Rectal smooth muscle tissue (tissue), 1 donor: Measurements from ENCODE around the gene WWOX.

ENCODE experiments used
- H3K27ac ChIP-seq: one replicate; pipeline ENCODE4 v1.7.0; 2013; ENCODE audit warnings: low read depth, low read length, inconsistent platforms
- H3K27me3 ChIP-seq: one replicate; pipeline ENCODE4 v1.7.0; 2013; ENCODE audit warnings: low read length; ENCODE audit not compliant: control insufficient read depth, insufficient read depth
- H3K36me3 ChIP-seq: one replicate; pipeline ENCODE4 v1.7.0; 2013; ENCODE audit warnings: low read length; ENCODE audit not compliant: control insufficient read depth, insufficient read depth
- H3K4me1 ChIP-seq: one replicate; pipeline ENCODE4 v1.7.0; 2013; ENCODE audit warnings: low read length; ENCODE audit not compliant: control insufficient read depth, insufficient read depth
- H3K4me3 ChIP-seq: one replicate; pipeline ENCODE4 v1.7.0; 2013; ENCODE audit warnings: low read length
- H3K9ac ChIP-seq: one replicate; pipeline ENCODE4 v1.7.0; 2013; ENCODE audit warnings: low read length

WWOX gene

DNA sequence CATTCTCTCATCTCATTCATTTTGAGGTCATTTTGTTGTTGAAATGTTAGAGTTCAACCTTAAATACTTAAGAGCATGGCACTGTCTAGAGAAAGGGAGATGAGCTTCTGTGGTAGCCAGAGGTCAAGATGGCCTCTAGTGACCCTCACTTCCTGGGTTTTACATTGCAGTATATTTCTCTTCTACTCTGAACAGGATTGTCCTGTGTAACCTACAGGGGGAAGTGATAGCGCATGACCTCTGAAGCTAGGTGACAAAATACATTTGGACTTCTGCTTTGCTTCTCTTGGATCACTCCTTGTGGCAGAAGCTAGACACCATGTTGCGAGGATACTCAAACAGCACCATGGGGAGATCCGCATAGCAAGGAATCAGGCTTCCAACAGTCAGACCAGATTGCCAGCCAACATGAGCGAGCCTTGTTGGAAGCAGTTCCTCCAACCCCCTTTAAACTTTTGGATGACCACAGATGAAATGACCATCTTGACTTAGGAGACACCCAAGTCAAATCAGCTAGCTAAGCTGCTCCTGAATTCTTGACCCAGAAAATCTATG is 752.7 kb downstream of the WWOX start:
- Histone ChIP-seq H3K27ac (no peak overlapping the region), H3K36me3 (no peaks in the 10 kb centered on the region), H3K4me3 (no peak overlapping the region), H3K27me3 (no peaks in the 10 kb centered on the region), H3K4me1 (no peaks in the 10 kb centered on the region), H3K9ac (no peak overlapping the region)

DNA sequence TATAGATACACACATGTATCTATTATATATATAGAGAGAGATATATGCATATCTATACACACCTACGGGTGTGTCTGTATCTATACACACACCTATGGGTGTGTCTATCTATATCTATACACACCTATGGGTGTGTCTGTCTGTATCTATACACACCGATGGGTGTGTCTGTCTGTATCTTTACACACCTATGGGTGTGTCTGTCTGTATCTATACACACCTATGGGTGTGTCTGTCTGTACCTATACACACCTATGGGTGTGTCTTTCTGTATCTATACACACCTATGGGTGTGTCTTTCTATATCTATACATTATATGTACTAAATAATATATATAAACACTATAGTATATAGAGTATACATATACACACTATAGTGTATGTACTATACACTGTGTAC is 762.6 kb downstream of the WWOX start:
- no peaks in the 10 kb centered on the region for H3K36me3 ChIP-seq
- H3K4me3 ChIP-seq: no peak overlapping the region
- H3K9ac ChIP-seq: no peak overlapping the region
- H3K4me1 ChIP-seq: peaks cover 3% of the 10 kb centered on the region
- no peaks in the 10 kb centered on the region for H3K27me3 ChIP-seq
- H3K27ac ChIP-seq: no peak overlapping the region

DNA sequence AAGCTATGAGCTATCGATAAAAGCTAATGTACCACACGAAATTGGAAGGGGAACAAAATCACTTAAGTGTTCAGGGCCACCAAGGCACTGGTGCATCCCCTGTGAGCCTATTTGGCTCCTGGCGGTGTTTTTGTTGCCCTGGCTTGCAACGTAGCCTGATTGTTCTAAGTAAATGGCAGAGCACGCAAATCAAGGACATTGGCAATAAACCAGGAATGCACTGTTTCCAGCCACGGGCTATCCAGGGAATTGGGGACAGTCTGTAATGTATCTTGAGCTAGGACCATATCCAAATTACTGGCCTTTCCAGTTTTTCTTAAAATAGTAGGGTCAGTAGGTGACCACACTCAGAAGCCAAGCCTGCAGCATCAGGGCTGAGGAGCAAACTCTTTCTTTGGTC is 767.1 kb downstream of the WWOX start:
- Histone ChIP-seq H3K36me3 (no peaks in the 10 kb centered on the region), H3K4me3 (no peak overlapping the region), H3K9ac (no peak overlapping the region), H3K27ac (no peak overlapping the region), H3K4me1 (peaks cover 3% of the 10 kb centered on the region), H3K27me3 (no peaks in the 10 kb centered on the region)

GRCh38 chr16:78869492-78869891 is 770.0 kb downstream of the WWOX start:
- Histone ChIP-seq H3K9ac (no peak overlapping the region), H3K27ac (no peak overlapping the region), H3K4me1 (peaks cover 3% of the 10 kb centered on the region)

GRCh38 chr16:78871241-78871640 is 771.8 kb downstream of the WWOX start:
- Histone ChIP-seq H3K27me3 (no peaks in the 10 kb centered on the region), H3K36me3 (no peaks in the 10 kb centered on the region), H3K4me1 (peaks cover 3% of the 10 kb centered on the region), H3K9ac (no peak overlapping the region), H3K4me3 (no peak overlapping the region), H3K27ac (no peak overlapping the region)

More at GRCh38 chr16:78869492-78869891, 770.0 kb downstream of the WWOX start:
- H3K4me3 ChIP-seq: no peak overlapping the region
- no peaks in the 10 kb centered on the region for H3K36me3 ChIP-seq
- no peaks in the 10 kb centered on the region for H3K27me3 ChIP-seq

DNA sequence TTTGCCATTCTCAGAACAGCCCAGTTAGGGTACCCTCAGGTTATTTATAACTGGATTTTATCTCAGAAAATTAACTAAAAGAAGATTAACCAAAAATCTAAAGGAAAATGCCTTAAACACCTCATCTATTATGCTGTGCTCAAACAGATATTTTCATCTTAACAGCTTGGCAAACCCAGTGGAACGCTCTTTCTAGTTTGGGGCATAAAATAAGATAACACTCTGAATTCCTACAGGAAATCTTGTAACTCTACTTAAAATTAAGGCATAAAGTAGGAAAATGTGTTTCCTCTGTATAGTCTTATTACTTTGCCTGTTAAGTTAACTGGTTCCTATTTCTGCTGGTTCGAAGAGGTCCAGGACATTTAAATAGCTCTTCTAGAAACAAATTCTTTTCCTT is 777.2 kb downstream of the WWOX start:
- no peak overlapping the region for H3K27ac ChIP-seq
- no peaks in the 10 kb centered on the region for H3K27me3 ChIP-seq
- H3K4me1 ChIP-seq: no peaks in the 10 kb centered on the region
- no peak overlapping the region for H3K4me3 ChIP-seq
- H3K36me3 ChIP-seq: no peaks in the 10 kb centered on the region
- no peak overlapping the region for H3K9ac ChIP-seq

DNA sequence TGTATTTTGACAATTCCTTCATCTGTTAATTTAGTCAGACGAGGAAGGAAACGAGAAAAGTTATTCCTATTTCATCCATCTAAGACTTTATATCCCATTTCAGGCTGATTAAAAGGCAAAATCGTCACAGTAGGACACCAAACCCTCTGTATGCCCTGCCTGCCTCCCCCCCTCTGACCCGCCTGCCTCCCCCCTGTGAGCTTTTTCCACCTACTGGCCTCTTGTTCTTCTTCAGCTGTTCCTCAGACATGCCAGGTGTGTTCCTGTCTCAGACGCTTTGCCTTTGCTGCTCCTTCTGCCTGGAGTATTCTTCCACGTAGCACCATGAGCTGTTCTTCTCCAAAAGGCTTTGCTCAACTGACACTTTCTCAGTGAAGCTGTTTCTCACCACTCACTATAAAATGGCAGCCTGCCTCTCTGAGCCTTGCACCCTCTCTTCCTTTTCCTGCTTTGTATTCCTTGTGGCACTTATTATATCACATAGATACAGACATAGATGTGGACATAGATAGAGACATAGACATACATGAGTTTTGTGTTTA is 777.7 kb downstream of the WWOX start:
- H3K4me1 ChIP-seq: no peaks in the 10 kb centered on the region
- no peak overlapping the region for H3K27ac ChIP-seq
- no peak overlapping the region for H3K9ac ChIP-seq
- H3K27me3 ChIP-seq: no peaks in the 10 kb centered on the region
- H3K36me3 ChIP-seq: no peaks in the 10 kb centered on the region
- H3K4me3 ChIP-seq: no peak overlapping the region

DNA sequence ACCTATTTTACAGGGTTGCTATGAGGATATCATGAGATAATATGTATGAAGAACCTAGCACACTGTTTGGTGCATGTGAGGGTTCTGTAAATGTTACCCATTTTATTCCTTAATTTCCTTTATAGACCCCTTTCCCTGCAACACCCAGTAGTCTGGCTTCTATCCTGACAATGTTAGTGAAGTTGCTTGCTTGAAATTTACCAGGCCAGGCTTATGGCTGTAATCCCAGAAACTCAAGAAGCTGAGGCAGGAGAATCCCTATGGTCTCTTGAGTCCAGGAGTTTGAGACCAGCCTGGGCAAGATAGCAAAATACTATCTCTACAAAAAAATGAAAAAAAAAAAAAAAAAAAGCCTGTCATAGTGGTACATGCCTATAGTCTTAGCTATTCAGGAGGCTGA is 779.1 kb downstream of the WWOX start:
- Histone ChIP-seq H3K9ac (no peak overlapping the region), H3K36me3 (no peaks in the 10 kb centered on the region), H3K4me3 (no peak overlapping the region), H3K27ac (no peak overlapping the region), H3K27me3 (no peaks in the 10 kb centered on the region), H3K4me1 (no peaks in the 10 kb centered on the region)

GRCh38 chr16:78879011-78879410 is 779.6 kb downstream of the WWOX start:
- H3K9ac ChIP-seq: no peak overlapping the region
- no peaks in the 10 kb centered on the region for H3K27me3 ChIP-seq
- no peak overlapping the region for H3K27ac ChIP-seq
- H3K36me3 ChIP-seq: no peaks in the 10 kb centered on the region
- H3K4me3 ChIP-seq: no peak overlapping the region
- no peaks in the 10 kb centered on the region for H3K4me1 ChIP-seq

- no peaks in the 10 kb centered on the region for H3K27me3 ChIP-seq
- H3K9ac ChIP-seq: no peak overlapping the region
- no peaks in the 10 kb centered on the region for H3K4me1 ChIP-seq
- H3K36me3 ChIP-seq: no peaks in the 10 kb centered on the region
- H3K27ac ChIP-seq: no peak overlapping the region
- H3K4me3 ChIP-seq: no peak overlapping the region
These were observed 782.7 kb downstream of the WWOX start for GRCh38 chr16:78882150-78882549.

DNA sequence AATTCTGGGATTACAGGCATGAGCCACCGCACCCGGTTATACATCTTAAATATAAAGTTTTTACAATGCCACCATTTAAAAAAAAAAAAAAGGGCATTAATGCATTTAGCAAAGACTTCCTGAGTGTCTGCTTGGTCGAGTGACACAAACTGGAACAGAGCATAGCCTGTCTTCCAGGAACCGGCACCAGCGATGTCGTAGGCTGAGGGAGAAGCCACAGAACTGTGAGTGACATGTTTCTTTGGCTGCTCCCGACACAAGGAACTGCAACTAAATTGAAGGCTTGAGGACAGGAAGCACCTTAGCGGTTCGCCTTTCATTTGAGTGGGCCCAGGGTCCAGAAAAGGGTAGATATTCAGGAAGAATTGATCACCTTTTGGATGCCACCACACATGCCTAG is 783.3 kb downstream of the WWOX start:
- H3K9ac ChIP-seq: no peak overlapping the region
- no peak overlapping the region for H3K27ac ChIP-seq
- no peaks in the 10 kb centered on the region for H3K36me3 ChIP-seq
- no peak overlapping the region for H3K4me3 ChIP-seq
- no peaks in the 10 kb centered on the region for H3K4me1 ChIP-seq
- no peaks in the 10 kb centered on the region for H3K27me3 ChIP-seq

GRCh38 chr16:78884204-78884603 is 784.8 kb downstream of the WWOX start:
- no peak overlapping the region for H3K9ac ChIP-seq

GRCh38 chr16:78889346-78889745 is 789.9 kb downstream of the WWOX start:
- Histone ChIP-seq H3K9ac (no peak overlapping the region), H3K36me3 (no peaks in the 10 kb centered on the region), H3K27ac (no peak overlapping the region)

More at GRCh38 chr16:78884204-78884603, 784.8 kb downstream of the WWOX start:
- Histone ChIP-seq H3K4me1 (no peaks in the 10 kb centered on the region), H3K36me3 (no peaks in the 10 kb centered on the region), H3K27me3 (no peaks in the 10 kb centered on the region), H3K27ac (no peak overlapping the region), H3K4me3 (no peak overlapping the region)

More at GRCh38 chr16:78889346-78889745, 789.9 kb downstream of the WWOX start:
- Histone ChIP-seq H3K4me1 (no peaks in the 10 kb centered on the region), H3K27me3 (no peaks in the 10 kb centered on the region), H3K4me3 (no peak overlapping the region)
